GM12801 (cell line): ENCODE data around the gene HCFC2.

Source experiments
- CTCF ChIP-seq: IDR thresholded peaks from one replicate; pipeline ENCODE4 v1.5.1; 2011; ENCODE audit warnings: control low read depth; ENCODE audit not compliant: insufficient read length; ENCODE audit errors: extremely low read depth

HCFC2 gene

GRCh38 chr12:104063712-104064030 lies 660 bp upstream of the HCFC2 start:
- no peak for TF ChIP-seq CTCF

GRCh38 chr12:104064842-104065427 lies 604 bp downstream of the HCFC2 start:
- no peak for TF ChIP-seq CTCF

GRCh38 chr12:104072099-104072498 lies 7.8 kb downstream of the HCFC2 start:
- no peak for TF ChIP-seq CTCF

GRCh38 chr12:104073699-104074098 lies 9.4 kb downstream of the HCFC2 start:
- TF ChIP-seq CTCF: no peak

GRCh38 chr12:104079024-104079423 lies 14.7 kb downstream of the HCFC2 start:
- no peak for TF ChIP-seq CTCF

- no peak for TF ChIP-seq CTCF
These were observed 16.4 kb downstream of the HCFC2 start for GRCh38 chr12:104080764-104081163.

- no peak for TF ChIP-seq CTCF
These were observed 19.6 kb downstream of the HCFC2 start for GRCh38 chr12:104083769-104084475.
